SW 1271 (cell line): ENCODE measurements around the gene TTC34.
"Not testable (repeated sequence)": the region's sequence is repeated elsewhere in the genome, so short reads cannot be mapped to it uniquely, and the experiment has no call there.

ENCODE experiments used
- DNase-seq, 2 experiments: peaks; one replicate each; lab custom pipeline; 2025; lab: John Stamatoyannopoulos, UW

Gene TTC34

DNA sequence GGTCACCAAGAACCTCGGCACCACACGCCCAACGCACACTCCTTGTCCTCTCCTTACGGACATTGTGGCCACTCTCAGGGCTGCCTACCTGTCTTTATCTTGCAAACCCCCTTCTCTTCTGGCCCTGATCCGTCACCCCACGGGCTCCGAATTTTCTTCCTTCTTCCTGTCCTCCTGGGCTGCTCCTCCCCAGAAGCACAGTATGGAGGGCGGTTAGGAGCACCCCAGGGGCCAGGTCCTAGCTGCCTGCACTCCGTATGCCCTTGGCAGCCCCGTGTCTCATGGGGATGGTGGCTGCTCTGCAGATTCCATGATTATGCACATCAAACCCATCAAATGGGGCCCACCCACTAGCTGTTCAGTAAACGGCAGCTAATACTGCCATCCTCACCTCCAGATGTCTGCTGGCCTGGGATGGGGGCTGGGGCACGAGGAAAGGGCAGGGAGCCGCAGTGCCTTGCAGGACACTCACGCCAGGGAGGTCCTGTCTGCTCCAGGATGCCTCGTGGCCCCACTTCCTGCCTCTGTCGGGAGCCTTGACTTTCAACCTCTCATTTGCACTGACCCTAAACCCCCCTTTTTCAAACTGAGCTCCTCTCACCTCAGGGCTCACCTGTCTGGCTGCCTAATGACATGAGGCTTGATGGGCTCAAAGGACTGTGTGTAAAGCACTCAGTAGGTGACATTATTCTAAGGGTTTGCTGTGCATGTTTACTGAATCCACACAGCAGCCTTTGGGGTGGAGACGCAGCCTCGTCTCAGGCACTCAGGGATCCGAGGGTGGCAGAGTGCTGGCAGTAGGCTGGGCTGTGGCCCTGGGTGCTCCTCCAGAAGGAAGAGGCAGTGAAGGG, 4.4 kb downstream of the TTC34 start:
- DNase-seq = no peak

GRCh38 chr1:2795926-2796325, 5.6 kb downstream of the TTC34 start:
- no peak for DNase-seq

GRCh38 chr1:2791027-2791760, 10.3 kb downstream of the TTC34 start:
- no peak for DNase-seq

DNA sequence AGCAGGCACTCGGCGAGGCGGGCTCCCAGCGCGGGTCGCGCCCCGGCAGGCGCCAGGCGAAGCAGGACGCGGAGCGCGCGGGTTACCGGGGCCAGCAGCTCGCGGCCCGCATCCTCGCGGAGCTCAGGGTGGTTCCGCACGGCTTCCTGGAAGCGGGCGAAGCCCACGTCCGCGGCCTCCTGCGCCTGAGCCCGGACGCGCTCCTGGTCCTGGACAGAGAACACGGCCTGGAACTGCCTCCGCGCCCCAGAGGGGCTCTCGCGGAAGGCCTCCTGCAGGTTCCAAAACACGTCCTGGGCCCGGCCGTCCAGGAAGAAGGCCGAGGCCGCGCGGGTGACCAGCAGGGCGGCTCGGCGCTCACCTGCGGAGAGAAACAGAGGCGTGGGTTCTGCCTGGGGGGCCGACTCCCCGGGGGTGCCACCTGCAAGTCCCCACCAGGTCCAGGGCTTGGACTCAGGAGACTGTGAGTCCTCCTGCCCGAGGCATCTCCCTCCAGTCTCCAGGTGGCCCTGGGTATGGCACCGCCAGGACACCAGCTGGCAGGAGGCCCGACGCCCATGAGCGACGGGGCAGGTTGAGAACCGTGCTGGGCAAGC, 11.4 kb downstream of the TTC34 start:
- DNase-seq = no peak

GRCh38 chr1:2789164-2789985, 12.1 kb downstream of the TTC34 start:
- no peak for DNase-seq

DNA sequence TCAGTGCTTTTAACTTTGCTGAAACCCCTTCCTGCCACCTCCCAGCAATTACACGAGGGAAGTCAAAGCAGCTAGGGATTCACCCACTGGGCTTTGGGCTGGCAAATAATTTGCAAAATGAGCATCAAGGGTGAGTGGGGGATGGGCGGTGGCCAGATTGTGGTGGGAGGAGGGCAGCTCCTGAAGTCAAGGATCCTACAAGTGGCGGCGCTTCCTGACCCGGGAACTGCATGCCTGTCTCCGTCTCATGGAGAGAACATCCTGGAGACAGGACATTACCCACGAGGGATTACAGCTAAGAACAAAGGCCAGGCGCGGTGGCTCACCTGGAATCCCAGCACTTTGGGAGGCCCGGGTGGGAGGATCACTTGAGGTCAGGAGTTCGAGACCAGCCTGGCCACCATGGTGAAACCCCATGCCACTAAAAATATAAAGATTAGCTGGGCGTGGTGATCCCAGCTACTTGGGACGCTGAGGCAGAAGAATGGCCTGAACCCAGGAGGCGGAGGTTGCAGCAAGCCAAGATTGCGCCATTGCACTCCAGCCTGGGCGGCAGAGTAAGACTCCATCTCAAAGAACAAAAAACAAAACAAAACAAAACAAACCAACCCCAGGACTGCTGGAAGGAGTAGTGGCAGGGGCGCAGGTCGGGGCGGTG, 12.9 kb downstream of the TTC34 start:
- no peak for DNase-seq

GRCh38 chr1:2787163-2787911, 14.2 kb downstream of the TTC34 start:
- no peak for DNase-seq

- DNase-seq = no peak
These were observed 14.9 kb downstream of the TTC34 start for GRCh38 chr1:2786329-2787162.

DNA sequence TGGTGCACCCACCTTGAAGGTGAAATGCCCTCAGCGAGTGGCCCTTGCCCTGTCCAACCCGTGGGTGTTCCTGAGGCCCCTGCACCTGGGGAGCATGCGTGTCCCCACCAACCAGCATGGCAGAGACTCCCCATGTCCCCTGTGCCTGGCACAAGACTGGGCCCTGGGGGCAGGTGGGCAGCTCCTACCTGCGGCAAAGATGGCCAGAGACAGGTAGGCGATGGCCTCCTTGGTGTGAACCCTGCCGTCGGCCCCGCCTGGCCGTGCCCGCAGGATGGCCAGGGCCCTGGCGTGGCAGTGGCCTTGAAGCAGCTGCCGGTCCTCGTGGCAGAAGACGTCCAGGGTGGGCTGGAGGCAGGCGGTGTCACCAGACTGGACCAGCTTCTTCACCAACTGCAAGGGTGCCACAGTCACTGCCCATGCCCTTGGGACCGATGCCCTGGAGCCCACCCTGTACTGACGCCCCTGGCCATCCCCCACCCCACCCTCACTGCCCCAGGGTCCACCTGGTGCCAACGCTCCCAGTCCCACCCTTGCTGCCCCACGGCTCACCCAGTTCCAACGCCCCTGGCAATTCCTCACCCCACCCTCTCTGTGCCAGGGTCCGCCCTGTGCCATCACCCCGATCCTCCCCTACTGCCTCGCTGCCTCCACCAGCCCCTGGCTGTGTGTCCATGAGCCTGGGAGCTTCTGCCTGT, 15.7 kb downstream of the TTC34 start:
- no peak for DNase-seq

GRCh38 chr1:2784854-2785630, 16.5 kb downstream of the TTC34 start:
- DNase-seq = no peak

GRCh38 chr1:2783435-2784397, 17.8 kb downstream of the TTC34 start:
- DNase-seq = no peak

GRCh38 chr1:2783069-2783434, 18.4 kb downstream of the TTC34 start:
- DNase-seq = no peak

- no peak for DNase-seq
These were observed 19.9 kb downstream of the TTC34 start for GRCh38 chr1:2781627-2782026.

- DNase-seq = no peak
These were observed 23.3 kb downstream of the TTC34 start for GRCh38 chr1:2778220-2778592.

GRCh38 chr1:2777424-2778219, 23.9 kb downstream of the TTC34 start:
- no peak for DNase-seq

DNA sequence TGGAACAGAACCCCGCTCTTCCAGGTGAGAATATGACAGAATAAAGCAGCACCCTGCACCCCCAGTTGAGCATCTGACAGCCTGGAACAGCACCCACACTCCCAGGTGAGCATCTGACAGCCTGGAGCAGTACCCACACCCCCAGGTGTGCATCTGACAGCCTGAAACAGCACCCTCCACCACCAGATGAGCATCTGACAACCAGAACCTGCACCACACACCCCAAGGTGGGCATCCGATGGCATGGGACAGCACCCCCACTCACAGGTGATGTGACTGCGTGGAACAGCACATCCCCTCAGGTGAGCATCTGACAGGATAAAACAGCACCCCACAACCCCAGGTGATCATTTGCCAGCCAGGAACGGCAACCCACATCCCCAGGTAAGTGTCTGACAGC, 26.2 kb downstream of the TTC34 start:
- not testable (repeated sequence) for DNase-seq

DNA sequence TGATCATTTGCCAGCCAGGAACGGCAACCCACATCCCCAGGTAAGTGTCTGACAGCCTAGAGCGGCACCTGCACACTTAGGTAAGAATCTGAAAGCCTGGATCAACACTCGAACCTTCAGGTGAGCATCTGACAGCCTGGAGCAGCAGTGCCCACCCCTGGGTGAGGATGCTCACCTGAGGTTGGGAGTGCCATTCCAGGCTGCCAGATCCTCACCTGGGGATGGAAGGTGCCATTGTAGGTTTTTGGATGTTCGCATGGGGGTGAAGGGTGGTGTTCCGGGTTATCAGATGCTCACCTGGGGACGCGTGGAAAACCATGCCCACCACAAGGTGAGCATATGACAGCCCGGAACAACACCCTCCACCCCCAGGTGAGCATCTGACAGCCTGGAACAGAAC, 33.4 kb downstream of the TTC34 start:
- not testable (repeated sequence) for DNase-seq
